ENCODE measurements around the gene ZNF571. TPM values are rescaled to one million over a fixed set of nuclear protein-coding genes. Genes with fewer than 3 reads are reported as not detected.

Gene ZNF571
- total and polyA plus RNA-seq, 2 experiments from 2014 or later, result 4.4 to 5.0 TPM

- Mint-ChIP-seq H3K4me3 (no peak overlapping the region), H3K36me3 (ENCODE audit: low read depth) (peaks cover 66% of the 10 kb centered on the region), H3K4me1 (no peaks in the 10 kb centered on the region), H3K27ac (no peak overlapping the region), H3K27me3 (ENCODE audit: insufficient read depth, low read depth, poor library complexity) (peaks cover 3% of the 10 kb centered on the region), H3K9me3 (peaks cover 46% of the 10 kb centered on the region)
- TF ChIP-seq ZNF331 (CRISPR knock-in tag; IDR thresholded peaks at IDR 0.05; ENCODE audit: low read depth), result no peak
- no peak for TF ChIP-seq NANOG (IDR thresholded peaks at IDR 0.05; ENCODE audit: borderline replicate concordance)
- no peak for TF ChIP-seq STAT1 (IDR thresholded peaks at IDR 0.05; ENCODE audit: unreplicated experiment)
- no peak for TF ChIP-seq JUNB (IDR thresholded peaks at IDR 0.05; ENCODE audit: unreplicated experiment)
- no peak for TF ChIP-seq ZNF462 (CRISPR knock-in tag; IDR thresholded peaks at IDR 0.05)
- TF ChIP-seq CREB1 (CRISPR knock-in tag; IDR thresholded peaks at IDR 0.05; ENCODE audit: low read depth), result no peak
- H3K36me3 ChIP-seq (ENCODE audit: insufficient read depth), result peaks cover 26% of the 10 kb centered on the region
- H3K4me1 ChIP-seq (ENCODE audit: insufficient read depth), result no peaks in the 10 kb centered on the region
- H3K4me3 ChIP-seq, result no peak overlapping the region
- ATAC-seq (no peak), DNase-seq (ENCODE audit: low spot score) (no peak)
- peaks cover 4% of the 10 kb centered on the region; the same call in 1 of the 2 replicates for H3K9me2 ChIP-seq (ENCODE audit: insufficient read depth)
- H3K27me3 ChIP-seq (ENCODE audit: insufficient read depth), result no peaks in the 10 kb centered on the region
- H3K27ac ChIP-seq (ENCODE audit: low read depth), result no peak overlapping the region
- H3F3A ChIP-seq (replicated peaks; ENCODE audit: low read depth), result no peaks in the 10 kb centered on the region
- no peaks in the 10 kb centered on the region for H4K20me1 ChIP-seq (replicated peaks; ENCODE audit: insufficient read depth)
- H2AFZ ChIP-seq, result no peak overlapping the region
- no peak overlapping the region for H3K4me2 ChIP-seq
- no peaks in the 10 kb centered on the region; the same call in 1 of the 2 replicates for H3K79me2 ChIP-seq (replicated peaks; ENCODE audit: insufficient read depth)
Measured at GRCh38 chr19:37572203-37572602, 22.4 kb downstream of the ZNF571 start.

- no peaks in the 10 kb centered on the region for H3K27me3 ChIP-seq (ENCODE audit: insufficient read depth)
- no peaks in the 10 kb centered on the region for H3K4me1 ChIP-seq (ENCODE audit: insufficient read depth)
- H3F3A ChIP-seq (replicated peaks; ENCODE audit: low read depth), result no peaks in the 10 kb centered on the region
- no peak for DNase-seq (ENCODE audit: low spot score)
- H3K4me2 ChIP-seq, result no peak overlapping the region
- Mint-ChIP-seq H3K4me1 (no peaks in the 10 kb centered on the region), H3K36me3 (ENCODE audit: low read depth) (peaks cover 93% of the 10 kb centered on the region), H3K27ac (no peak overlapping the region), H3K9me3 (peaks cover 95% of the 10 kb centered on the region), H3K27me3 (ENCODE audit: insufficient read depth, low read depth, poor library complexity) (no peaks in the 10 kb centered on the region), H3K4me3 (no peak overlapping the region)
- H2AFZ ChIP-seq, result no peak overlapping the region
- H3K27ac ChIP-seq (ENCODE audit: low read depth), result no peak overlapping the region
- no peak overlapping the region for H3K4me3 ChIP-seq
- peaks cover 75% of the 10 kb centered on the region for H3K36me3 ChIP-seq (ENCODE audit: insufficient read depth)
- no peaks in the 10 kb centered on the region for H3K79me2 ChIP-seq (replicated peaks; ENCODE audit: insufficient read depth)
- no peaks in the 10 kb centered on the region for H3K9me2 ChIP-seq (ENCODE audit: insufficient read depth)
- H4K20me1 ChIP-seq (replicated peaks; ENCODE audit: insufficient read depth), result no peaks in the 10 kb centered on the region
- no peak for ATAC-seq
- TF ChIP-seq CREB1 (CRISPR knock-in tag; IDR thresholded peaks at IDR 0.05; ENCODE audit: low read depth), result no peak
- TF ChIP-seq ETS1 (IDR thresholded peaks at IDR 0.05), result no peak
- TF ChIP-seq STAT1 (IDR thresholded peaks at IDR 0.05; ENCODE audit: unreplicated experiment), result no peak
- TF ChIP-seq NANOG (IDR thresholded peaks at IDR 0.05; ENCODE audit: borderline replicate concordance), result no peak
- no peak for TF ChIP-seq POLR2AphosphoS5 (IDR thresholded peaks at IDR 0.05; ENCODE audit: low read depth)
- no peak for TF ChIP-seq EZH2phosphoT487 (IDR thresholded peaks at IDR 0.05; ENCODE audit: unreplicated experiment)
- no peak for TF ChIP-seq CTCF (conservative IDR thresholded peaks at IDR 0.05; ENCODE audit: low read depth in 2 of 2)
- no peak for TF ChIP-seq ZNF114 (CRISPR knock-in tag; IDR thresholded peaks at IDR 0.05)
- TF ChIP-seq JUNB (IDR thresholded peaks at IDR 0.05; ENCODE audit: unreplicated experiment), result no peak
- no peak for TF ChIP-seq EZH2 (IDR thresholded peaks at IDR 0.05; ENCODE audit: low read depth, unreplicated experiment)
Measured at GRCh38 chr19:37565370-37565669, 29.3 kb downstream of the ZNF571 start.

Measured in GM23338 (cell line).